ENCODE results near the gene MESP2. TPM values are rescaled to one million over a fixed set of nuclear protein-coding genes. Genes with fewer than 3 reads are reported as not detected.

Gene MESP2
- total and polyA plus RNA-seq, 9 of the 15 experiments (the other 6 are each of a cell fraction or from before 2014, with no cell fraction given), result 0.08 to 0.82 (median 0.37) TPM

GRCh38 chr15:89781891-89782618, 5.9 kb downstream of the MESP2 start (continued):
- TF ChIP-seq NONO (IDR thresholded peaks at IDR 0.05; ENCODE audit: low read depth in 2 of 2, low read length in 1 of 2) (no peak), KLF10 (CRISPR knock-in tag; IDR thresholded peaks at IDR 0.05) (peak; percentile 93), STAT5B (CRISPR knock-in tag; IDR thresholded peaks at IDR 0.05) (peak; percentile 84), BRF1 (IDR thresholded peaks at IDR 0.05; ENCODE audit: borderline replicate concordance, extremely low read depth, insufficient read length) (no peak), L3MBTL2 (IDR thresholded peaks at IDR 0.05) (peak; percentile 57), SMARCC2 (IDR thresholded peaks at IDR 0.05; ENCODE audit: low read depth) (no peak), KLF1 (tag; IDR thresholded peaks at IDR 0.05) (peak; percentile 90), ZFP91 (CRISPR knock-in tag; IDR thresholded peaks at IDR 0.05) (no peak), PRPF4 (IDR thresholded peaks at IDR 0.05; ENCODE audit: insufficient read depth, low read depth, low read length, poor library complexity, severe bottlenecking) (no peak), KAT7 (CRISPR knock-in tag; IDR thresholded peaks at IDR 0.05; ENCODE audit: borderline replicate concordance) (peak; percentile 47; the same call in 1 of the 2 replicates), FOXA3 (CRISPR knock-in tag; conservative IDR thresholded peaks at IDR 0.05 in 1 of 2, IDR thresholded peaks at IDR 0.05 in 1 of 2) (0 out of 4 replicates have a peak, but pooled peaks of 1 of the 2 experiments have one; percentile 24), HNRNPK (IDR thresholded peaks at IDR 0.05; ENCODE audit: low read depth, low read length, poor library complexity, severe bottlenecking) (no peak), NFRKB (IDR thresholded peaks at IDR 0.05; ENCODE audit: low read depth) (peak; percentile 29; the same call in 1 of the 2 replicates), NUFIP1 (IDR thresholded peaks at IDR 0.05; ENCODE audit: partially characterized antibody) (no peak), ZNF124 (CRISPR knock-in tag; IDR thresholded peaks at IDR 0.05) (no peak), TFAP4 (CRISPR knock-in tag; IDR thresholded peaks at IDR 0.05; ENCODE audit: borderline replicate concordance) (no peak; the same call in 1 of the 2 replicates), RUNX1 (IDR thresholded peaks at IDR 0.05; ENCODE audit: low read depth) (no peak), MCM2 (IDR thresholded peaks at IDR 0.05; ENCODE audit: low read depth) (no peak)
- TF ChIP-seq, protein P1, sequence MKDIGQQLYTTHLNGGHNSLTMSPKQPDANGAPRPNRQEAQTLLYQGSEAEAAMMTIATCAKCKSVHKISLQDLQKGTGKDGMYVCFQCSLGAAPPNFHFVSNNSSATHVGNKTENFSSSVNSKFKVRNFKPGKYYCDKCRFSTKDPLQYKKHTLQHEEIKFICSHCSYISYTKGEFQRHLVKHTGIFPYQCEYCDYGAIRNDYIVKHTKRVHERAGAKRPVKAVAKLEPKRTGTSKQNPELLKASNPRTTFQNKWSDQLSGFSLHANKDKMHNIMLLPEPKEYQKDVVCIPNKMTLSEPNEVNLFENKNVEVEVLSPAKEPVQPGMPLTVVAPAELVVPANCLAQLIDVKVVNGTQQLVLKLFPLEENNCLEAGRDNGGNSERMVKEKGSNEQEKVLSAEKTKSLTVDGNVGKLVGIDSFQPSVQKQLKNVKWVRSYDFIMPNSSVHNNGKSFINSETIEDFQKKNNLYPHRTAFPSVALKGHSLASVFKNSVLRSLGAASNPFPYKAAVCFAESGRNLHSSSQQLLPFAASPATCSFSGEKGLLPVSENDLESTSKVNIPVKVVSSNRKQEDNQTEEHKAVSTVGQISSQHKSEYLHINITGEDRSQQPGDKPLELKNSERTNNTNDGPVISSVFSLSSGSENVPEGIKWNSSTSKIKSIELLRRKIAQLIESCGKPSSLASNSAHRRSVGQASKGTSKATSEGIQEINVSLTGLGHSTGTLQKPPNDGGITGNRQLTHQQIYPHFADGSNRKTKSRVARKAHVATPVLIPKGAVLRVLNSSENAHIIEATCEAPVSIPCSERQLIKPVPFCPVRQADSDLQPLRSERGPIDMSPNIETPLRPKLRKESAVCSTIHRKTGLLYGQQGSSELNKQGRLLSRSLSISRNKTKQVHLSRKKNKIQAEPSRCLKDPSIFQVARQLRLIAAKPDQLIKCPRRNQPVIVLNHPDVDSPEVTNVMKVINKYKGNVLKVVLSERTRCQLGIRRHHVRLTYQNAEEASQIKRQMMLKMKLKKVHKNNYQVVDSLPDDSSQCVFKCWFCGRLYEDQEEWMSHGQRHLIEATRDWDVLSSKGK (CRISPR knock-in tag; IDR thresholded peaks at IDR 0.05), result 0 out of 2 replicates have a peak, but pooled peaks have one; percentile 48
- TF ChIP-seq, protein P2, sequence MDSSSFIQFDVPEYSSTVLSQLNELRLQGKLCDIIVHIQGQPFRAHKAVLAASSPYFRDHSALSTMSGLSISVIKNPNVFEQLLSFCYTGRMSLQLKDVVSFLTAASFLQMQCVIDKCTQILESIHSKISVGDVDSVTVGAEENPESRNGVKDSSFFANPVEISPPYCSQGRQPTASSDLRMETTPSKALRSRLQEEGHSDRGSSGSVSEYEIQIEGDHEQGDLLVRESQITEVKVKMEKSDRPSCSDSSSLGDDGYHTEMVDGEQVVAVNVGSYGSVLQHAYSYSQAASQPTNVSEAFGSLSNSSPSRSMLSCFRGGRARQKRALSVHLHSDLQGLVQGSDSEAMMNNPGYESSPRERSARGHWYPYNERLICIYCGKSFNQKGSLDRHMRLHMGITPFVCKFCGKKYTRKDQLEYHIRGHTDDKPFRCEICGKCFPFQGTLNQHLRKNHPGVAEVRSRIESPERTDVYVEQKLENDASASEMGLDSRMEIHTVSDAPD (CRISPR knock-in tag; IDR thresholded peaks at IDR 0.05), result peak; percentile 91
